Stimulated activated CD8-positive, alpha-beta memory T cell treated with anti-CD3 and anti-CD28 coated beads, Interleukin-12 subunit alpha, Interleukin-12 subunit beta, amount 100 ng/mL, for 24 hours (primary cell): Measurements from ENCODE around the gene BAIAP2.
"Not testable (repeated sequence)": the region's sequence is repeated elsewhere in the genome, so short reads cannot be mapped to it uniquely, and the experiment has no call there.

Experiments
- DNase-seq: peaks from one replicate; pipeline ENCODE4 v3.0.0-alpha.2; 2020; ENCODE audit errors: extremely low read depth

The BAIAP2 gene

GRCh38 chr17:81069135-81069645 lies 34.2 kb downstream of the BAIAP2 start:
- DNase-seq = no peak

DNA sequence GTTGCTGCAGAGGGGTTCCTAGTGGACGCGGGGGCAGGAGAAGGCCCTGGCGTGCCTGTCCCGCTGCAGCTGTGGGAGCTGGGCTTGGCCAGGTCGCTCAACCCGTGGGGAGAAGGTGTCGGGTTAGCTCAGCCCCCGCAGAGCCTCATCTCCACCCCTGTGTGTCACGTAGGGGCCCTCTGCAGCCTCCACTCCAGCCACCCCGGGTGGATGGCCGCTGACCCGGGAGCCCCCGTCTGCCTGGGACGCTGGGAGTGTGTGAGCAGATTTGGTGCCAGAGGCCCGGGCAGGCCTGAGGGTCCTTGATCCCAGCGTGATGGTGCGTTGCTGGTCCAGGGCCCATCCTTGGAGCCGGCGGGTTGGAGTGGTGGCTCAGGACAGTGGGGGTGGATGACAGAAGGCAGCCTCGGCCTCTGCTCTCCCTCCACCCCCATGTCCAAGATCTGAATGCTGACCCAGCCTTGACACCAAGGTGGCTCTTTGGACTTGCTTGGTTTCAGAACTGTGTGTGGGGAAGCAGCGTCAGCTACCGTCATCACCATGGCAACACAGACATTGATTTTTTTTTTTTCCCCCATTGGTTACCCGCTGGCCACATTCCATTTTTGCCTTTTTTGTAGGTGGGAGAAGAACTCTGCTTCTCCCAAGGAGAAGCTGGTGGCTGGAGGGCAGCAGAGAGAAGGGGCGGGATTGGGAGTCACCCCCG lies 35.7 kb downstream of the BAIAP2 start:
- no peak for DNase-seq

- DNase-seq = no peak
Measured at GRCh38 chr17:81071761-81072741, 37.1 kb downstream of the BAIAP2 start.

DNA sequence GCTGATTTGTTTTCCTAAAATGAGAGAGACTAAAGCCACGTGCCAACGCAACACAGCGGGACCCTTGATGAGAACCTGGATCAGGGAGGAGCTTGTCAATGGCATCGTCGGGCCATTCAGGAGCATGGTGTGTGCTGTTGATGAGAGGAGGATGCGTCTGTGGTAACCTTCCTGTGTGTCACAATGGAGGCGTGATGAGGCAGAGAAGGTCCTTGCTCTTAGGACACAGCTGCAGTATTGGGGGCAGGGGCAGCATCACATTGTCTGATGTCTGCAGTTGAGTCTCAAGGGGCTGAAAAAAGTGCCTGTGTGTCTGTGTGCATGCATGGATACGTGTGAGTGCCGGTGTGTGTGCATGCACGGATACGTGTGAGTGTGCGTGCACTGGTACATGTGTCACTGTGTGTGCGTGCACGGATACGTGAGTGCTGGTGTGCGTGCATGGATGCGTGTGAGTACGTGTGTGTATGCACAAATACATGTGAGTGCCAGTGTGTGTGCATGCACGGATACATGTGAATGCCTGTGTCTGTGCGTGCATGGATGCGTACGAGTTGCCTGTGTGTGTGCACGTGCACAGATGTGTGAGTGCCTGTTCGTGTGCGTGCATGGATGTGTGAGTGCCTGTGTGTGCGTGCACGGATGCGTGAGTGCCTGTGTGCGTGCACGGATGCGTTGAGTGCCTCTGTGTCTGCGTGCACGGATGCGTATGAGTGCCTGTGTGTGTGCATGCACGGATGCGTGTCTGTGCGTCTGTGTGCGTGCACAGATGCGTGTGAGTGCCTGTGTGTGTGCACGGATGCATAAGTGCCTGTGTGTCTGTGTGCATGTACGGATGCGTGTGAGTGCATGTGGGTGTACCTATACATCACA lies 39.3 kb downstream of the BAIAP2 start:
- no peak for DNase-seq

DNA sequence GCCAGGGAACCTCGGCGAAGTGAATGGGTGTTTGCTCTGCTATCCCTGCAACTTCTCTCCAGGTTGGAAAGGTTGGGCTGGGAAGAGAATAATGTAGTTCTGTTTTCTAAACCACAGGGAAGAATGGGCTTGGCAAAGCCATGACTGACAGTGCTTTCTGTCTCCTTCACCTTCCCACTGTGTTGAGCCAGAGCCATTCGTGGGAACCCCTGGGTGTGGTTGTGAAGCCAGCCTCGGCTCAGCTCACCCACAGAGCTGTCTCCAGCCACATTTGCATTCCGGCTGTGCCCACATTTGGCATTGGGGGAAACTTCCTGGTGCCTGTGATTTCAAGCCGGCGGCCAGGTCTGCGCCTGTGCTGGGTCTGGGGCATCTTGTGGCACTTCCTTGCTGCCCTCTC lies 39.9 kb downstream of the BAIAP2 start:
- no peak for DNase-seq

DNA sequence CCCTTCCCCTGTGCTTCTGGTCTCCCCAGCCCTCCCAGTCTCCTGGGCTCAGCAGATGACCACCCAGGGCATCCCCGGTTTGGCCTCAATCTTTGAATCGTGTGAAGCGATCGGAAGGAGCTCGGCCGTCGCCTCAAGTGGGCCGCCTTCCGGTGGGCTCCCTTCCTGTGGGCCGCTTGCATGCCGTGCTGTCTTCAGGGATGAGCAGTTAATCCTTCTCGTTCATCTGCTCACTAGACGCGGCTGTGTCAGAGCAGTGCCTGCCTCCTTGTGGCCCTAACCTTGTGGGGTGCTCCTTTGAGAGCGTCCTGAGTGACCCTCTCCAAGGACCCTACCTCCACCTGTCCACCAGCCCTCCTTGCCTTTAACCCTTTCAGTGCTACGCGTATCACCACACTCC lies 40.4 kb downstream of the BAIAP2 start:
- no peak for DNase-seq

GRCh38 chr17:81076141-81076679 lies 41.3 kb downstream of the BAIAP2 start:
- DNase-seq = no peak

GRCh38 chr17:81078026-81078913 lies 43.3 kb downstream of the BAIAP2 start:
- DNase-seq = not testable (repeated sequence)

DNA sequence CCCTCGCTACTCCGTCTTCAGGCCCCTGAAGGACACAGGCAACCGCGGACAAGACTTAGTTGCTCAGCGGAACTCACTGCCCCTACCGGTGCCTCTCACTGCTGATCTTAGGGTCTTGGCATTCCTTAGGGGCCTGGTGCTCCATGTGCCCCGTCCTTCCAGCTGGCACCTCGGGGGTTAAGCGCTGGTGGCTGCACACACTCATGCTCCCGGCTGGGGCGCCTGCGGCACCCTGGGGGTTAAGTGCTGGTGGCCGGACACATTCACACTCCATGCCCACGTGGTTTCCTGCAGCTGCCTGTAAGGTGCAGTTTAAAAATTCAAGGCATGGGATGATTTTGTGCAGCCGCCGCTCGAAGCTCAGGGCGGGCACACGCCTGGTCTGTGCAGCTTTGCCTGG lies 45.1 kb downstream of the BAIAP2 start:
- no peak for DNase-seq

GRCh38 chr17:81081222-81082176 lies 46.5 kb downstream of the BAIAP2 start:
- no peak for DNase-seq

DNA sequence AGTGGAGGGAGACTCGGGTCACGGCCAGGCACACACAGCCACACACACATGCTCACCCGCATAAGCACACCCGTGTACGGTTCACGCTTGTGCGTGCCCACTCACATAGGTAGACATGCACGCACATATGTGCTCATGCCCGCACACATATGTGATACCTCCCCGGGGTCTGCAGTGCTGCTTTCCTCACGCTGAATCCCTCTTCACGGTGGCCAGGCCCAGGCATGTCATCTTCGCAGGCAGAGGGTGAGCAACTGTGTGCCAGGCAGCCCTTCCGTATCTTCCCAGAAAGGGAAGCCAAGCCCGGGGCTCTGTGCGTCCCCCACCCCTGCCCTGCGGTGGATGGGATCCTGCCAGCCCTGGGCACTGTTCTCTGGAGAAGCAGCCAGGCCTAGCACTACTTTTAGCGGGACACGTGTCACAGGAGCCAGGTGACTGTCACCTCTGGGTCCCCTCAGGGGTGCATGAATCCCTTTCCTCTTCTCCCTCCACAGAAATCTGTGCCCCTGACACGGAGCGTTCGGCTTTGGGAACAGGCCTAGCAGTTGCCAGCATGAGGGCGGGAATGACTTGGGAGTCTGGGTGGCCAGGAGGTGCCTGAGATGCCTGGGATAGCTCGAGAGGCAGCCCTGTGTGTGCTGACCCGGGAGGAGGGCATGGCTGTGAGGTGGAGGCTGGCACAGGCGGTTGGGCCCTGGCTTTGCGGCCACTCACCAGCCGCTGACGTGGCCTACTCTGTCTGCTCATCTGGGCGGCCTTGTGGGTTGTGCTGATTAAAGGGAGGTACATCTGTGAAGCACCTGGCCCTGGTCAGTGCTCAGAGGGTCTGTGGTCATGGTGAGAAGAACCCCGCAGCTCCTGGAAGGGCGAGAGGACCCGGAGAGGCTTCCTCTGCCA lies 47.5 kb downstream of the BAIAP2 start:
- DNase-seq = no peak

GRCh38 chr17:81083125-81083765 lies 48.3 kb downstream of the BAIAP2 start:
- DNase-seq = no peak

GRCh38 chr17:81084680-81085419 lies 49.9 kb downstream of the BAIAP2 start:
- DNase-seq = no peak

DNA sequence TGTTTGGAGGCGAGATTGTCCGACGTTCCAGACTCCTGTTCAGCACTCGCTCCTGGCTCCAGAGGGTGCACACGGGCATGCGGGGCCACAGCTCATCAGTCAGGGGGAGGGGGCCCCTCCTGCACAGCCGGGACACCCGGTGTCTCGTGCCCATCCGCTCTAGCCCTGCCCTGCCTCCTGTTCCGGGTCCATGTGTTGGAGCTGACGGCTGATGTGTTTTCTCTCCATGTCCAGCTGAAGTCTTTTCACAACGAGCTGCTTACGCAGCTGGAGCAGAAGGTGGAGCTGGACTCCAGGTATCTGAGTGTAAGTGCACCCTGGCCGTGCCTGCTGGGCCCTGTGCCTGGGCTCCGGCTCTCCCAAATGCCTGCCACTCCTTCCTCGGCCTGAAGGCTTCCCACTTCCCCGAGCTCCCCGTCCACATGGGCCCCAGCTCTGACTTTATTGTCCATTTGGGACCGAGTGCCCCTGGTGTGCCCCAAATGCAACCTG lies 50.5 kb downstream of the BAIAP2 start:
- no peak for DNase-seq

DNA sequence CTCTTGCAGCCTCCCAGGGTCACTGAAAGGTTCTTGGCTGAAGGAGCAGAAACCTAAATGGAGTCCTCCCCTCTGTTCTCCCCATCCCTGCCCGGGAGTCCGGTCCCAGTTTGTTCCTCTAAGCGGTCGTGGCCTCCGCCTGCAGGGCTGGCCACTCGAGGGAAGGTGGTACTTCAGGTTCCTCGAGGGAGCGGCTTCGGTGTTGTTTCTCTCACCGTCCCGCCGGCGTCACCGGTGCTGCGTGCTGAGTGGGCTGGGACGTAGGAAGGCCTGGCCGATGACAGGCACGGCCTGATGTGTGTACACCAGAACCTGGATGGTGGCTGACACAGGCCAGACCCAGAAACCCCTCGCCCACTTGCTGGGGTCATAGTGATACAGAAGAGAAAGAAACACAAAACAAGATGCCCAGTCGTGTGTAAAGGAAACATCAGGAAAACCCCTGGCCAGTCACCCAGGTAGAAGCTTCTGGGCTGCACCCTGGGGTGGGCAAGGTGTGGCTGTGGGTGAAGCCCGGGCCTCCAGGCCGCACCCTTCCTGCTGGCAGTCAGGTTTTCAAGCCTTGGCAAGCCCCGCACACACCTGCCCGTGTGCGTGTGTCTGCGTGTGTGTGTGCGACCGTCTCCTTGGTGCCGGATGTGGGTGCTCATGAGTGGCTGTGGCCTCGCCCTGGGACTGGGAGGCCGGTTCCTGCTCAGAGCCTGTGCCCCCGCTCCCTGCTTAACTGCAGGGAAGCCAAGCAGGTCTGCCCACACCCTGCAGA lies 52.0 kb downstream of the BAIAP2 start:
- DNase-seq = no peak
